CD4-positive, alpha-beta T cell treated with Interleukin-17A for 1 hour (primary cell): ENCODE data around the gene SUMO4.

Experiments
- DNase-seq: peaks from one replicate; pipeline ENCODE4 v3.0.0-alpha.2; 2020

SUMO4 gene

DNA sequence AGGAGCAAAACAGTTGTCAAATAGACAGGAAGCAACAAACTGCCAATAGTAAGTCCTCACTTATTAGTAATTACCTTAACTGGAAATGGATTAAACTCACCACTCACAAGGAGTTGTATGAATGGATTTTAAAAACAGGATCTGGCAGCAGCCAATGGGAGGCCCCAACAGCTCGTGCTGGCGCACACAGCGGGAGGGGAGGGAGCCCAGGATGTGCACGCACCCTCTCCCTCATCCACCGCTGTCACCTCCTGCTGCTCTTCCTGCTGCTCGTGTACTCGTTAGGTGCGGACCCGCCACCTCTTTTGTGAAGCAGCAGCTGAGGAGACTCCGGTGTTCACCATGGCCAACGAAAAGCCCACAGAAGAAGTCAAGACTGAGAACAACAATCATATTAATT is at the start of gene SUMO4:
SUMO4 (plus strand) TSS at position 213 of the 400 bp plus-strand sequence; CDS start at position 343, 130 bp downstream.
- no peak for DNase-seq

GRCh38 chr6:149354009-149354408 is 46.1 kb upstream of the SUMO4 start:
- no peak for DNase-seq

DNA sequence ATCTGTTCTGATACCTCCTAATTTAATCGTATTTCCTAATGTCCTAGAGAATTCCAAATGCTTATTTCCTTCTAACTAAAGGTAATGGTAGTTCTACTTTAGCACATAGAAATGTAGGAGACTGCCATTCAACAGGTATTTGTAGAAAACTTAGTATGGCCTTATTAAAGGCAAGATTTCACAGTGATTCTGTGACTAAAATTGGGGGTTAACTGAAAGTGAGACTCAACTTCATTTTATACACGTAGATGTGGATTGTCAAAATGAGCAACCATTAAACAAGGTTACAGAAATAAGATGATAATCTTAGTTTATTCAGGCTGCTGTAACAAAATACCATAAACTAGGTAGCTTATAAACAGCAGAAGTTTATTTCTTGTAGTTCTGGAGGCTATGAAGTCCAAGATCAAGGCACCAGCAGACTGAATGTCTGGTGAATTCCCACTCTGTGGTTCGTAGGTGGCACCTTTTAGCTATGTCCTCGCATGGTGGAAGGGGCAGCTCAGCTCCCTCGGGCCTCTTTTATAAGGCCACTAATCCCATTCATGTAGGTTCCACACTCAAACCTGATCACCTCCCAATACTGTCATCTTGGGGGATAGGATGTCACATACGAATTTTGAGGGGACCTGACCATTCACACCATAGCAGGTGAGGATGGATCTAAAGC is 43.8 kb upstream of the SUMO4 start:
- DNase-seq, result no peak

GRCh38 chr6:149357726-149358538 is 42.1 kb upstream of the SUMO4 start:
- DNase-seq, result no peak

GRCh38 chr6:149359440-149359839 is 40.6 kb upstream of the SUMO4 start:
- no peak for DNase-seq

DNA sequence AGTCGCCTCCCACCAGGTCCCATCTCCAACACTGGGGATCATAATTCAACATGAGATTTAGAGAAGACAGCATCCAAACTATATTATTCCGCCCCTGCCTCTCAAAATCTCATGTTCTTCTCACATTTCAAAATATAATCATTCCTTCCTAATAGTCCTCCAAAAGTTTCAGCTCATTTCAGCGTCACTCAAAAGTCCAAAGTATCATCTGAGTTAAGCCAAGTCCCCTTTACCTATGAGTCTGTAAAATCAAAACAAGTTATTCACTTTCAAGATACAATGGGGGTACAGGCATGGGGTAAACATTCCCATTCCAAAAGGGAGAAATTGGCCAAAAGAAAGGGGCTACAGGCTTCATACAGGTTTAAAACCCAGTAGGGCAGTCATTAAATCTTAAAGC is 39.5 kb upstream of the SUMO4 start:
- DNase-seq, result no peak

GRCh38 chr6:149362289-149362688 is 37.8 kb upstream of the SUMO4 start:
- no peak for DNase-seq

DNA sequence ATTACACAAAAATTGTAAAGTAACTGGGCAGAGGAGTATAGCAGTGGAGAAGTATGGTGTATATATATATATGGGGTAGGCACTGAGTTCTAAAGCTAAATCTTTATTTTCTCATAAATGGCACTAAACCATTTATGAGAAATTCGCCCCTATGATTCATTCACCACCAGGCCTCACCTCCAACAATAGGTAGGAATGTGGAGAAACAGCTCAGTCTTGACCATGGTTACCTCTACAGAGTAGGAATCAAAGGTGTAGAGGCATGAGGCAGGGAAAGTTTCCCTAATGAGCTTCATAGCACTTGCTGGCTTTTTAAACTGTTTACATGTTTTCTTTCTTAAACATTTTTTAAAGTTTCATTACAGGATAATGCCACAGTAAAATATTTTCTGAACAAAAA is 36.9 kb upstream of the SUMO4 start:
- no peak for DNase-seq

DNA sequence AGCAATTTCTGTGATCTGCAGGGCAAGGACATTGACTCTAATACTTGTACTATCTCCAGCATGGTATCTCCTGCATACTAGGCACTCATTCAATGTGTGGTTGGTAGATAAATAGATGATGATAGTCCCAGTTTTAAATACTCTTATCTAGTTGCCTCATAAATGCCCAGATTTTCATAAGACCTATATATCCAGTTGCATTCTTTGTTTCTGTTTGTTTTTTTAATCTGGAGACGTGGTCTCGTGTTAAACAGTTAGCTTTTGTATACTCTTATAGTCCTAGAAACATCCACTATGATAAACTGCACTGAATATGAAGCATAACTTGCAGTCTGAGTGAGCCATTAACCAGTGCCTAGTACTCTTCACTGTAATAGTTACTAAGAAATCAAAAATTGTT is 35.5 kb upstream of the SUMO4 start:
- DNase-seq, result no peak

- DNase-seq, result no peak
Measured at GRCh38 chr6:149365197-149365596, 34.9 kb upstream of the SUMO4 start.

- DNase-seq, result peak; percentile 54
Measured at GRCh38 chr6:149366267-149366921, 33.7 kb upstream of the SUMO4 start.

DNA sequence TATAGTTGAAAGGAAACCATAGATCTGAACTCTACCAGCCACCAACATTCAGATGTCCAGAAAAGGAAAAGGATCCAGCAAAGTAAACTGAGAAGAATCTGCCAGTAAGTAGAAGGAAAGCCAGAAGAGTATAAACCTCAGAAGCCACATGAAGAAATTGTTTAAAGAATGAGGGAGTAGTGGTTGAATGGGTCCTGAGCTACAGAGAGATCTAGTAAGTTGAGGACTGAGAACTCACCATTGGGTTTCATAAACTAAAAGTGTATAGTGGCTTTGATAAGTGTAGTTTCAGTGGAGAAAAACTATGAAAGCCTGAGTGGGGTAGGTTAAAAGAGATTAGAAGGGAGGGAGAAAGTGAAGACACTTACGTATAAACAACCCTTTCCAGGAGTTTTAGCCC is 32.0 kb upstream of the SUMO4 start:
- no peak for DNase-seq

GRCh38 chr6:149371154-149371553 is 28.9 kb upstream of the SUMO4 start:
- DNase-seq, result no peak

DNA sequence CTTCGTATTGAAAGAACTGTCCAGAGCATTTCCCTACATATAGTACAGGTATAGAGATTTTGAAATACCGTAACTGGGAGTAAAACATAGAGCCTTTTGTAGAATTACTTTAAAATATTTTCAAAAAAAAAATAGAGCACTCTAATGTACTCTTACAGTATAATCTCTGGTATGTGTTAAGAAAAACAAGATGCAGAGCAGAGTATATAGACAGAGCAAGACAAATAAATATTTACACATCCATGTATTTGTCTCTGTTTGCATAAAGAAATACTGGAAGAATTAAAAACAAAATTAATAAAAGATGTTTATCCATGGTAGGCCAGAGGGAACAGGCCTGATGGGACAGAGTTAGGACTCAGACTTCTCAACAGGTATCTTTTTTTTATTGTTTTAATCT is 28.0 kb upstream of the SUMO4 start:
- no peak for DNase-seq

DNA sequence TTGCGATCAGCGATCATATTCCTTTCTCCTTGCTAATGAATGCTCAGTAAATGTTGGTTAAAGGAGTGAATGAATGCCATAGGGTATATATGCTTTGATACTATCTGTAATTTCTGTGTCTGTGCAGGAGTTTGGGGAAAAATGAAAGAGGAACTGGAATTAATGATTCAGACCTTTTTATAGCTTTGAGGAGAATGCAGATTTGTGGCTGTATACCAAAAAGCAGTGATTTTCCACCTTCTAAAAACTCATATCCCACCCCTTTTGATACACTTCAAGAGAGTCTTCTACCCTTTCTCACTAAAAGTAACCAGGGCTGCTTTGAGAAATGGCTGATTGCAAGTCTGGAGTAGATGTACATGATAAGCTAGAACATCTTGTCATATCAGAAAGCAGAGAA is 26.6 kb upstream of the SUMO4 start:
- no peak for DNase-seq

DNA sequence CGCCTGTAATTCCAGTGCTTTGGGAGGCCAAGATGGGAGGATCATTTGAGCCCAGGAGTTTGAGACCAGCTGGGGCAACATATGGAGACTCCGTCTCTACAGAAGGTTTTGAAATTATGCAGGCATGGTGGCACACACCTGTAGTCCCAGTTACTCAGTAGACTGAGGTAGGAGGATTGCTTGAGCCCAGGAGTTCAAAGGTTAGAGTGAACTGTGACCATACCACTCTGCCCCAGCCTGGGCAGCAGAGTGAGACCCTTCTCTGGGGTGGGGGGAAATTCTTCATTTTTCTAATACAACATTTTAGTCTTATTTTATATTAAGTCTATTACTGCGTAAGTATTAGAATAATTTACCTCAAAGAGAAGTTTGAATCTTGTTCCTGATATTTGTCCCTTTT is 20.1 kb upstream of the SUMO4 start:
- DNase-seq, result no peak

DNA sequence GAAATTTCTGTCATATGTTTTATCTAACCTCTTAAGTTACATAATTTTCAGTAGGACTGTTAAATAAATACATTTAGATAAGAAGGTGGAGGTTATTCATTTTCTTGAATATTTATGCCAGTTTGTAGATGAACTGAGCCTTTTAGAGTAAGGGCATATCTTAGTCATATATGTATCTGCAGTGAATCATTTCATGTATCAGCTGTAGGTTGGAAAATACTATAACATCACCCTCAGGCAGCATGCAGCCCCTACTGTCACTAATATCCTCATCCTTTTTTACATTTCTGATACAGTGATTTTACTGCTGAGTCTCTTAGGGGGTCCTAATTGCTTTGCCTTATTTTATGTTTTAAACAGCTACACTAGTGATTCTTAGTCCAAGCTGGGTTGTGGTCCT is 19.5 kb upstream of the SUMO4 start:
- no peak for DNase-seq

GRCh38 chr6:149383371-149383770 is 16.7 kb upstream of the SUMO4 start:
- no peak for DNase-seq

DNA sequence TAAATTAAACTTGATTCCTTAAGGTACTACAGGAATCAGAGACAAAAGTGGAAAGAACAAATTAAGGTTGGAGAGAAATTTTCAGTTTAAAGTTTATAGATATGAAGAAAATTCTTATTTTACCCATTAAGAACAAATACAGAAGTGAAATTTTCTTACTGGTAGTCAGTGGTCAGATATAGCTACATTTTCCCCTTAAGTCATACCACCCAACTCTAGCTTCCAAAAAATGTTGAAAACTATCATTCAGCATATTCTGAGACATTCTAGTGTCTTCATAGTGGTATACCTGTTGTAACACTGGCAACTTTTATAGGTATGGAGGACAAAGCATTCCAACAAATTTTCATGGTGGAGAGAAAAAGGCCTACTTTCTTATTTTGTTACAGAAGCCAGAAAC is 15.6 kb upstream of the SUMO4 start:
- no peak for DNase-seq

- peak; percentile 19 for DNase-seq
Measured at GRCh38 chr6:149385998-149386646, 13.9 kb upstream of the SUMO4 start.

DNA sequence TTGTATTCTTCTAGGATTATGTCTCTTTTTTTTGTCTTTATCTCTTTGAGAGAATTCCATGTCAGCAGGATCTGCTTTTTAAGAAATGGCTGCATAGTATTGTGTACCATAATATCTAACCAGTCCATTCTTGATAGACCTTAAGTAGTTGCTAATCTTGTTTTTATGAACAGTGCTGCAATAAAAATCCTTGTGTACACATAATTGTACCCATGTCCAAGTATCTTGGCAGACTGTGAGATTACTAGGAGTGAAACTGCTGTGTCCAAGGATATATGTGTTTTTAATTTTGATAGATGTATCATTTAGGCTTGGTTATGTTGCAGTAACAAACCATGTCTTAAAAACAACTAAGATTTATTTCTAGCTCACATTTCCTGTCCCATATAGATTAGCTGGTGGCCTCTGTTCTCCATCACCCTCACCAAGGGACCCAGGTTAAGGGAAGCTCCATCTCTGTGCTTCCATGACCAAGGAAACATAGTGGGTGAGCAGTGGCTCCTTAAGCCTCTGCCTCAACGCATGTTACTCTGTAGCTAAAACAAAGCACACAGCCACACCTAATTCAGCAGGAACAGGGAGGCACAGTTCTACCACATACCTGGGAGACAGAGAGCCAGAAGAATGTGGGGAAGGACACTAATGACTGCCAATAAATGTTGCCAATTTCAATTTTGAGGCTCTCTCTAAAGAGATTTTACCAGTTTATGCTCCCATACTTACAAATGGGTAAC is 12.1 kb upstream of the SUMO4 start:
- DNase-seq, result no peak

DNA sequence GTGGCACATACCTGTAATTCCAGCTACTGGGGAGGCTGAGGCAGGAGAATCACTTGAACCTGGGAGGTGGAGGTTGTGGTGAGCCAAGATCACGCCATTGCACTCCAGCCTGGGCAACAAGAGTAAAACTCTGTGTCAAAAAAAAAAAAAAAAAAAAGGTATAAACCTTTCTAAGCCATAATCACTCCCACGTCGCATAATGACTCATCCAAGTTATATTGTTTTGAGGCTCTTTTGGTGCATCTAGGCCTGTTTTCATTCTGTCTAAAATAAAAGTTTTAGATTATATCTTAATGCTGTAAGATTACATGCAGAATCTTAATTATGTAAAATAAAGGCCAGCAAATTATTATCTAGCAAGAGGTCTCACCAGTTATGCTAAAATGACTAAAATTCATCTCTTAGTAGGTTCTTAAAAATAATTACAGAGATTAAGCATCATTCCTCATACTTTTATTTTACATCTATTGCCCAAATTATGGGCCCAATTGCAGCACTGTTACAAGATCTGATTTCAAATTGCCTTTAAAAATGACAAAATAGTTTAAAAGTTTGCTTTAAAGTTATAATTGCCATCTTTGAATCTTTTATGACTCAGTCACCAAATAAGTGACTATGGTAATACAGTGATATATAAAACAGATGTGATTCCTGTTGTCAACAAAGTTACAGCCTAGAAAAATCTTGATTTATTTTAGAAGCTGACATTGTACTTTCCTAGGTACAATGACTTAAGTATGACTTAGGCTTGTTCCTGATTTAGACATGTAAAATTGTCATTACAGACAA is 10.4 kb upstream of the SUMO4 start:
- no peak for DNase-seq
